SW 1271 (cell line): ENCODE measurements around the gene KCNJ14.
"Not testable (repeated sequence)": the region's sequence is repeated elsewhere in the genome, so short reads cannot be mapped to it uniquely, and the experiment has no call there.

ENCODE experiments used
- DNase-seq, 2 experiments: peaks; one replicate each; lab custom pipeline; 2025; lab: John Stamatoyannopoulos, UW

The KCNJ14 gene

GRCh38 chr19:48470856-48471255, 15.5 kb downstream of the KCNJ14 start:
- no peak for DNase-seq

- no peak for DNase-seq
Measured at GRCh38 chr19:48471836-48472235, 16.5 kb downstream of the KCNJ14 start.

GRCh38 chr19:48473161-48473966, 18.0 kb downstream of the KCNJ14 start:
- no peak for DNase-seq

- DNase-seq: no peak
Measured at GRCh38 chr19:48474084-48474592, 18.8 kb downstream of the KCNJ14 start.

- DNase-seq: no peak
Measured at GRCh38 chr19:48475369-48476068, 20.1 kb downstream of the KCNJ14 start.

- no peak for DNase-seq
Measured at GRCh38 chr19:48476176-48476575, 20.8 kb downstream of the KCNJ14 start.

- DNase-seq: no peak
Measured at GRCh38 chr19:48477067-48477685, 21.8 kb downstream of the KCNJ14 start.

- no peak for DNase-seq
Measured at GRCh38 chr19:48477698-48478338, 22.4 kb downstream of the KCNJ14 start.

GRCh38 chr19:48478339-48479256, 23.2 kb downstream of the KCNJ14 start:
- DNase-seq: no peak

GRCh38 chr19:48479686-48480085, 24.3 kb downstream of the KCNJ14 start:
- no peak for DNase-seq

GRCh38 chr19:48480183-48480557, 24.8 kb downstream of the KCNJ14 start:
- DNase-seq: no peak

- DNase-seq: no peak
Measured at GRCh38 chr19:48480558-48481500, 25.5 kb downstream of the KCNJ14 start.

GRCh38 chr19:48481846-48482639, 26.7 kb downstream of the KCNJ14 start:
- DNase-seq: no peak

- no peak for DNase-seq
Measured at GRCh38 chr19:48483301-48483700, 27.9 kb downstream of the KCNJ14 start.

- no peak for DNase-seq
Measured at GRCh38 chr19:48484247-48484893, 29.0 kb downstream of the KCNJ14 start.

GRCh38 chr19:48484931-48485612, 29.7 kb downstream of the KCNJ14 start:
- DNase-seq: no peak

- DNase-seq: not testable (repeated sequence)
Measured at GRCh38 chr19:48486706-48487105, 31.3 kb downstream of the KCNJ14 start.

GRCh38 chr19:48487544-48487943, 32.2 kb downstream of the KCNJ14 start:
- no peak for DNase-seq
